GM04503 (cell line): ENCODE measurements around the gene RDX.
"Not testable (repeated sequence)": the region's sequence is repeated elsewhere in the genome, so short reads cannot be mapped to it uniquely, and the experiment has no call there.

ENCODE experiments used
- DNase-seq: peaks from one replicate; pipeline ENCODE4 v3.0.0-alpha.2; 2012; ENCODE audit warnings: low read depth

The RDX gene

DNA sequence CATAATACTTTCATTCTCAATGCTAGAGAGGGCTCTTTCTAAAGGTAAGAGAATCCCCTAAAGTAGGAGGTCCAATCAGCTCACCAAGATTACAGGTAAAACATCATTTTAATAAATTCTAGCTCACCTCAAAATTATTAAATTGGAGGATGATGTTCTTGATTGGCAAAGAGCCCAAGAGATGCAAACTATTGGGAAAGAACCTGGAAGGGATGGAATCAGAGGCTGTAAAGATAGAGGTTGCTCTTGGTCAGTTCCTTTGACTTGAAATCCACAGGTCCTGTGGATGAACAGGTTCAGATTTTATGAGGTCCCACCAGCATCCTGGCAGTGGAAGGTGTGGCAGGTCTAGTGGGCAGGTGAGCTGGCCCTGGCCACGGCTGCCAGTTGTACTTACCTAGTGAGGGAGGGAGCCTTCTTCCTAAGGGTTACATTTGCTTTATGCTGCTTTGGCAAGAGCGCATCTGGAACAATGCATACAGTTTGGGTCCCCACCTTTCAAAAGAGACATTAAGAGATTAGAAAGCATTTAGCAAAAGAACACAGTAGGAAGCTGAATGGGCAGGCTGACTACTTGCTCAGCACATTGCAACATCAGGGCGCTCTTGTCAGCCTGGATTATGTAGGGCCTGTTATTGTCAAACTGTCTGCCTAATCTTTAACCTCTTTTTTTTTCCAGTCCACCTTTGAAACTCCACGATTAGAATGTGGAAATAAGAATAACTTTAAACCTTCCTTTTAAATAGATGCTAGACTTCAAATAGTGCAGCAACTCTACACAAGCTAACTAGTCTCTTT is 97.0 kb downstream of the RDX start:
- DNase-seq: no peak

DNA sequence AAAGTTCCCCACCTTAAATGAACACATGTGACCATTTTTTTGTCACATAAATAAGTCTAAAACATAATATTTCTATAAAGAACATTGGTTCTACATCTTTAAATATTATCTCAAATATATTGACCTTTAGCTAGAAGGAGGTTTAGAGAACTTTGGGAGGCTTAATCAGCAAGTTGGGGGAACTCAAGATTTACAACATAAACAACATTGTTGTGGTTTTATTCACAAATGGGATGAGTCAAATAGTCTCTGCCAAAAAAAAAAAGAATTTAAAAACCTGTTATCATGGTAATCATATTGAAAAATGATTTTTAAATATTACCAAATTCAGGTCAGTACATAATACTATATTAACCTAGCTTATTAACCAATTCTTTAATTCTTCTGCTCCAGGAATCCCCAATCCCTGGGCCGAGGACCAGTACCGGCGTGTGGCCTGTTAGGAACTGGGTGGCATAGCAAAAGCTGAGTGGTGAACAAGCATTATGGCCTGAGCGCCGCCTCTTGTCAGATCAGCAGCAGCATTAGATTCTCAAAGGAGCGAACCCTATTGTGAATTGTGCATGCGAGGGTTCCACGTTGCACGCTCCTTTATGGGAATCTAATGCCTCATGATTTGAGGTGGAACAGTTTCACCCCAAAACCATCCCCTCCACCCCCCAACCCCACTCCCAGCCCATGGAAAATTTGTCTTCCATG is 98.2 kb downstream of the RDX start:
- no peak for DNase-seq

DNA sequence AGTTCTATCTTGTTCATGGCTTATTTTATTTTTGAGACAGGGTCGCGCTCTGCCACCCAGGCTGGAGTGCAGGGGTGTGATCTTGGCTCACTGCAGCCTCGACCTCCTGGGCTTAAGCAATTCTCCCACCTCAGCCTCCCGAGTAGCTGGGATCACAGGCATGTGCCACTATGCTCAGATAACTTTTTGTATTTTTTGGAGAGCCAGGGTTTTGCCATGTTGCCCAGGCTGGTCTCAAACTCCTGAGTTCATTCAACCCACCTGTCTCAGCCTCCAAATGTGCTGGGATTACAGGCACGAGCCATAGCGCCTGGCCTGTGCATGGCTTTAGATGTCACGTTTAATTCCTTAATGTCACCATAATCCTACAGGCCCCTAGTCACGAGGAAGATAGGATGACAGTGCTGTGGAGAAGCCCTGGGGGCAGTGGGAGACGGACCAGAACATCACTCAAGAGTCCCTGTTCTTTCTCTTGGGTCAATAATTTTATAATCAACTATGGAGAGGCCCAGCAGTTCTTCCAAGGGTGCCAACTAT is 99.5 kb downstream of the RDX start:
- DNase-seq: no peak

DNA sequence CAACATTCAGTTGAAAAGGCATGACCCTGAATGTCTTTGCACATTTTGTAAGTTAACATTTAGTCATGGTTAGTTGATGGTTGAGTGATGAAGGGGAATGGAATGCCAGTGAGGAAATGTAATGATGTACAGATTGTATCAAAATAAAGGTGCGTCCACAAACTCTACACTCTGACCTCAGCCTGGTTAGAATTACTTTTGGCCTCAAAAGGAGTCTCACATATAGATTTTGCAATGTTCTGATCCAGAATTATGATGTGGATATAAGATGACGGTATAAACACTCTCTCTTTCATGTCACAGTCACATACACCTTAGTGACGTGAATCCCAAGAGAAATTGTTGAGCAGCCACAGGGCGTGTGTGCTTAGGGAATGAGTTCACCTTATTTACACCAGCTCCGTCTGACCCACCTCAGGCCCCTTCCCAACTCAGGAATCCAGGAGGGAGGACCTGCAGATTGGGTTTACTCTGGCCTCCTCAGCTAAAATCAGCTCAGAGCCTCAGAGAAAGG is 100.1 kb downstream of the RDX start:
- DNase-seq: peak; percentile 61

DNA sequence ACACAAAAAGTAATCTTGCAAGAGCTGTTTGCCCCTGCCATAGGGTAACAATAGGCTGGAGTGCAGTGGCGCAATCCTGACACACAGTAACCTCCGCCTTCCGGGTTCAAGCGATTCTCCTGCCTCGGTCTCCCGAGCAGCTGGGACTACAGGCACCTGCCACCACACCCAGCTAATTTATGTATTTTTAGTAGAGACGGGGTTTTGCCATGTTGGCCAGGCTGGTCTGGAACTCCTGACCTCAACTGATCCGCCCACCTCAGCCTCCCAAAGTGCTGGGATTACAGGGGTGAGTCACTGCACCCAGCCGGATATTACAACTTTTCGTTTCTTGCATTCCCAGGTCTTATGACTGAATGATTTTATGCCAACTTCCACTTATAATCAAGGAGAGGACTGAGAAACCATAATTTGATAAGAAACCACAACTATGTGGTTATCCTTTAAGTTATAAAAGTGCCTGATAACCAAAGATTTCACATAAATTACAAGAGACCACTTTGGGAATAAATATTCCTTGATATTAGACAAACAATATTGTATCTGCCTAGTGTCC is 102.1 kb downstream of the RDX start:
- not testable (repeated sequence) for DNase-seq

DNA sequence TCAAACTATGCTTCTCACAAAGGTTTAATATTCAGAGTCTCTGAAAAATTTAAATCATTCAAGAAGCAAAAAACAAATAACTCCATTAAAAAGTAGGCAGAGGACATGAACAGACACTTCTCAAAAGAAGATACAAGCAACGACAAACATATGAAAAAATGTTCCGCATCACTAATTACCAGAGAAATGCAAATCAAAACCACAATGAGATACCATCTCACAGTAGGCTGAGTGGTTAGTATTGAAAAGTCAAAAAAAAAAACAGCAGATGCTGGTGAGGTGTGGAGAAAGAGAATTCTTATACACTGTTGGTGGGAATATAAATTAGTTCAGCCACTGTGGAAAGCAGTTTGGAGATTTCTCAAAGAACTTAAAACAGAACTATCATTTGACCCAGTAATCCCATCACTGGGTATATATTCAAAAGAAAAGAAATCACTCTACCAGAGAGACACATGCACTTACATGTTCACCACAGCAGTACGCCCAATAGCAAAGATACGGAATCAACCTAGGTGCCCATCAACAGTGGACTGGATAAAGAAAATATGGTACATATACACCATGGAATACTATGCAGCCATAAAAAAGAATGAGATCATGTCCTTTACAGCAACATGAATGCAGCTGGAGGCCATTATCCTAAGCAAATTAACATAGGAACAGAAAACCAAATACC is 103.7 kb downstream of the RDX start:
- not testable (repeated sequence) for DNase-seq

DNA sequence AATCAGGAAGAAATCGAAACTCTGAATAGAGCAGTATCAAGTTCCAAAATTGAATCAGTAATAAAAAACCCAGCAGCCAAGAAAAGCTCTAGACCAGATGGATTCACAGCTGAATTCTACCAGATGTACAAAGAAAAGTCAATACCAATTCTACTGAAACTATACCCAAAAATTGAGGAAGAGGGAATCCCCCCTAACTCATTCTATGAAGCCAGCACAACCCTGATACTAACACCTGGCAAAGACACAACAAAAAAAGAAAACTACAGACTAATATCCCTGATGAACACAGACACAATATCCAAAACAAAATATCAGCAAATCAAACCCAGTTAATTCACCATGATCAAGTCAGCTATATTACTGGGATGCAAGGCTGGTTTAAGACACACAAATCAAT is 105.5 kb downstream of the RDX start:
- no peak for DNase-seq

DNA sequence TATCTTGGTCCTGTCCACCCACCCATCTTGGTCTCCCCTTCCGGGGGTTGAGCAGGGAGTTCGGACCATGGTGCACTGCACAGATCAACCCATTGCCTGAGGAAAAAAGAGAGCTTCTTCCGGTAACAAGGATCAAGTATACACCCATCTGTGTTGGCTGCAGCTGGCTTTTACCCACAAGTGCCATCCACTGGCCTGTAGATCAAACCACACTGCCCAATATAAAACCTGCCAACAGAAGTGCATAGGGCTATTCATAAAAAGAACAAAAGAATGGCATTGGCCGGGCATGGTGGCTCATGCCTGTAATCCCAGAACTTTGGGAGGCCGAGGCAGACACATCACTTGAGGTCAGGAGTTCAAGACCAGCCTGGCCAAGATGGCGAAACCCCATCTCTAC is 108.7 kb downstream of the RDX start:
- DNase-seq: no peak

DNA sequence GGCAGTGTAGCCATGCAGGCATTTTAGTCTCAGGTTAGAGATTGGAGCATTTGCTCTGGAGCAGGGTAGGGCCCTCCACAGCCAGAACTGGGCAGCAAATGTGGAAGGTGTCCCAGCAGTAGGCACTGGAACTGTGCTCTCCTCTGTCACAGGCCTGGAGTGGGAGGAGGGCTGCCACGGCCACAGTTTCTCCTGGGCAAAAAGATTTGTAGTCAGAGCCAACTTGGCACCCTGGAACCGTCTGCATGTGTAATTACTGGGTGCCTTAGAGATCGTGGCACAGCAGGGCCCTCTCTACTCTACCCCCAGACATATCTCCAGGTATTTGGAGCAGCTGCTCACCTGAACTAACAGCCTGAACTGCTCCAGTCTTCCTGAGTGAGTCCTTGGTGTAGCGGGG is 109.5 kb downstream of the RDX start:
- DNase-seq: no peak

DNA sequence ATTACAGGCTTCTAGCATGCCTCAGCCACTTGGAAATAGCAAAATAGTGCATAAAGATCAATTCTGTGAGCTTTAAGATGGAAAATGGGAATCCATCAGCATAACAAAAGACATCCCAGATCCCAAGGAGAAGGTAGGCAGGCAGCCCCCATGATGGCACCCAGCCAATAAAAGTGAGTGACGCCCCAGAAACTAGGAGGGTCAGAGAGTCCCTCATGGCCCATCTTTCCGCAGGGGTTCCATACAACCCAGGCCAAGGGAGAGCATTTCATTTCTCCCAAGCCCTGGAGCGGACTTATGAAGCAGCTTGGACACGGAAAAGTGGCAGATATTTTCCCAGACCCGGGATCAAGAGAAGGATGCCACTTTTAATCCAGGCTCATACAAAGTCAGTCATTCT is 110.0 kb downstream of the RDX start:
- DNase-seq: no peak

DNA sequence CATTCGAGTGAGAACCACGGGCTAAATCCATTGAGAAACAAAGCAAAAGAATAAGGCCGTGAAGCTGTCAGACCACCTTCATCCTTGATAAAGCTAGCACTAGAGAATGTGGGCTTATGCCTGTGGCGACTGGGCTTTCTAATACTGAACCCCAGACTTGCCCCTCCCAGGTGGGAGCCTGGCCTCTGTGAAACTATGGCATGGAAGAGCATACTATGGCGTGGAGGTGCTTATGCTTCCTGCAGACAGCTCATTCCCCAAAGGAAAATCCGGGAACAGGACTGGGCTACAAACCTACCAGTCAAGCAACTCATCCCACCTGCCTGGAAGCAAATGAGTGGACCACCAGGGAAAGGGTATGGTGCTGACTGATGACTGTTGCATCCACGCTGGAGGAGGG is 110.8 kb downstream of the RDX start:
- no peak for DNase-seq

DNA sequence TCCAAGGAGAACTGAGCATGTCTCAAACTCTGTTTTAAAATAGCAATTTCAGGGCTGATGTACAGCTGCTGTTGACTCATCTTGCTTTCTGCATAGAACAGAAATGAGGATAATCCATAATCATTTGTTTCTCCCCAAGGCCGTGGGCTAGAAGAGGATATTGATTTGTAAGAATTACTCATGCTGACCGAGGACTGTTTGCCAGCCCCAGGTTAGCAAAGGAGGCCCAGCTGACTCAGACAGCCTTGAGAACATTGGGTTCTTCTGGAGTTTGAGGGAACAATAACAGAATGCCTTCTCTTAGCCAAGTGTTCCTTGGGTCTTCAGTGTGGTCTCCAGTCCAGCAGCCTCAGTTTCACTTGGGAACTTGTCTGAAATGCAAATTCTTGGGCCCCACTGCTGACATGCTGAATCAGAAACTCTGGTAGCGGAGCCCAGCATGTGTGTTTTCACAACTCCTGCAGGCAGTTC is 111.3 kb downstream of the RDX start:
- no peak for DNase-seq

DNA sequence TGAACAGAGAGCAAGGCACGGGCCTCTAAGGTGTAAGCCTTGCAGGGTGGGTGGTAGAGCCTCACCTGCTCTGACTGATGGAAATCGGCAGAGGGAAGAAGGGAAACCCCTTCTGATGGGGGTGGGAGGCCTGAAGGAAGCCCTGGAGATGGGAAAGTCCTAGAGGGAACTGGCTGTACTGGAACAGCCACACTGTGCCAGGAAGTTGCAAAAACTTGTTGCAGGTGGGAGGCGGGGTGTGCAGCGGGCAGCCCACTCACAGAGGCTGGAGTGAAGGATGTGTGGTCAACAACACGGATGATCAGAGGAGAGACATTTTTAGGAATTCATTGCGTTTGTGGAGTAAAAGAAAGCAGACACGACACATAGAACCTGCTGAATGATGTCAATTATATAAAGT is 112.0 kb downstream of the RDX start:
- DNase-seq: no peak

DNA sequence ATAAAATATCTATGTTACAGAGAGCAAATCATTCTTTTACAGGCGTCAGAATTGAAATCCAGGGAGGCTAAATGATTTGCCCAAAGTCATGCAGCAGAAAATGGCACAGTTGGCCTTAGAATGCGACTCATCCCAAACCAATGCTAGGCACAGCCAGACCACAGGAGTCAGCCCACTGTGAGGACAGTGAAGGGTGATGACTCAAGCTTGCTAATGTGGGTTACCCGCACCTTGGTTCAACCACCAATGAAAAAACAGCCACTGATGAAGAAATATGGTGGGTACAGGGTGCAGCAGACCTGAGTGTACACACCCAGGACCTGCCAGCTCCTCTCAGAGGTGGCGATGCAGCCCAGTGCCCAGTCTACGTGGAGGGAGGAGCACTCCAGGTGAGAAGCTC is 113.5 kb downstream of the RDX start:
- no peak for DNase-seq

DNA sequence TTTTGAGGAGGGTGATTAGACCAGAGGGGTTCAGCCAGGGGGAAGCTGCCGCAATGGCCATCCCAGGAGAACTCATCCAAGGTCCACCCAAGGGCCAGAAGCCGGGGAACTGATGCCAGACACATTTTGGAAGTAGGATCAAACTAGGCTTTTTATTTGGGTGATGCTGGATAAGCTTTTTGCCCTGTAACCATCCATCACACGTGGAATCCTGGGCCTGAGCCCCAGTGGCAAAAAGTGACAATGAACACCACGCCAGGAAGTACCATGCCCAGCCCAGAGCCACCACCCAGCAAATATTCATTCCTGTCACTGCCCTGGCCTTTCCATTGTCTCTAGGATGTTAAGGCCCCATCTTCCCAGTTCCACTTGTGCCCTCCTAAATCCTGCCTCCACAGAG is 117.3 kb downstream of the RDX start:
- DNase-seq: no peak

DNA sequence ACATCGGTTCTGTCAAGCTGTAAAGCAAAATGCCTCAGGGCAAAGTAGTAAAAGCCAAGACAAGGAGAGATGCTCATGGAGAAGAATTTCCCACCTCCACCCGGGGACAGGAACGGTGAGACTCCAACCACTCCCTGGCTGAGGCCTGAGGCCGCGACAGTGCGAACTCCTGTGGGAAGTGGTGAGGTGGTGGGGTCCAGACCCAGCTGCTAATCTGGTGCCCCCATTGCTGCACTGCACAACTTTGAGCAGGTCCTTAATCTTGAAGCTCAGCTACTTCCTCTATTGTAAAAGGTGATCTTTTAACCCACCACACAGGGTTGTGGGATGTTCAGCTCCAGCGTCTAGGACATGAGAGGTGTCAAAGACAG is 119.3 kb downstream of the RDX start:
- no peak for DNase-seq

DNA sequence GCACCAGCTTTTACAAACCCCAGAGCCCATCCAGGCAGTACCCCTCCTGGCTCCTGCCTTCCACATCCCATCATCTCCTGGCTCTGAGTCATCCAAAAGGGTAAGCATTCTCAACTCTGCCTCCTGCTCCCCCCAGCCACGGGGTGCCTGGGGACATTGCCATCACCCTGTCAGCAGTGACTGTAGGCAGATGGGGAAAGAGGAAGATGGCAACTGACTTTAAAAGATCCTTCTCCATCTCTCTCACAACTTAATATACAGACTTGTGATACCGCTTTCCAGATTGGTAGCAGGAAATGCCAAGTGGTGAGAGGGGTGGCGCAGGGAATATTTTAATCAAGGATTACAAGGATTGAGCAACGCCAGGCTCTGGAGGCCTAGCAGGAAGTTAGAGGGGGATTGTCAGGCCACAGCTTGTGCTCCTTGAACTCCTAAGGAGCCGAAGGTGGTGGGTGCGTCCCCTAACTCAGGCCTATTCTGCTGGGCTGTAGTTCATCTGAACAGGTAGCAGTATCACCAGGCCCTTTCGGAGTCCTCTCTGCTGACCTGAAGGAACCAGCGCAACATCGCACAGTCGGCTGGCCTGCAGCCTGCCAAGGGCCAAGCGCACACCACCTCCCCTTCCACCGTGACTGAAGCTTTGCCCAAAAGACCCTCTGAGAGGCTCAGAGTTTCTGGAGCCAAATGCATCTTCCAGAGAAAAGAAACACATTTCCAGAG is 119.9 kb downstream of the RDX start:
- DNase-seq: no peak

DNA sequence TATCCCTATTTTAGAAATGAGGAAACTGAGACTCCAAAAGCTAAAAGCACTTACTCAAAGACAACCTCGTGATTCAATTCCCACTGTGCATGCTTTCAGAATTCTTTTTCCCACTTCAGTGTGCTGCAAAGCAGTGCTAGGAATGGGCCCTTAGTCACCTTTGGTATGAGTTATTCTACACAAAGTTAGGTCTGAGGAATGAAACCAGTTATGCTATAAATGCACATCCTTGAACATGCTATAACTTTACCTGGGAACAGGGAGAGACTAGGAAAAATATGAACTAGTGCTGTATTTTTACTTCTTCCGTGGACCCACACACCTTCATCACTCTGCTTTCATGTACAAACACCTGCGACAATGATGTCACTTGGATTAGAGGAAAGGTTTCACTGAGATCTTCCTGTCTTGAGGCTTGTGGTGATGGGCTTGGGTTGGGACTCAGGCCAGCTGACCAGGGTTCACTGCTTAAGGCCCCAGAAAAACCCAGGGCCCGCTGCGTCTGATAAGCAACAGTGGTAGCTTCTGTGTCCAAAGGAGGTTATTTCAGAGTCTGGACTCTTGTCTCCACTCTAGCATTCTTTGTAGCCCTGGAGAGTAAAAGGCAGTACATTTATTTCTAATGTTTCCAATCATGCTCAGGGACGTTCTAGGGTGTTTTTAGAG is 121.6 kb downstream of the RDX start:
- no peak for DNase-seq

DNA sequence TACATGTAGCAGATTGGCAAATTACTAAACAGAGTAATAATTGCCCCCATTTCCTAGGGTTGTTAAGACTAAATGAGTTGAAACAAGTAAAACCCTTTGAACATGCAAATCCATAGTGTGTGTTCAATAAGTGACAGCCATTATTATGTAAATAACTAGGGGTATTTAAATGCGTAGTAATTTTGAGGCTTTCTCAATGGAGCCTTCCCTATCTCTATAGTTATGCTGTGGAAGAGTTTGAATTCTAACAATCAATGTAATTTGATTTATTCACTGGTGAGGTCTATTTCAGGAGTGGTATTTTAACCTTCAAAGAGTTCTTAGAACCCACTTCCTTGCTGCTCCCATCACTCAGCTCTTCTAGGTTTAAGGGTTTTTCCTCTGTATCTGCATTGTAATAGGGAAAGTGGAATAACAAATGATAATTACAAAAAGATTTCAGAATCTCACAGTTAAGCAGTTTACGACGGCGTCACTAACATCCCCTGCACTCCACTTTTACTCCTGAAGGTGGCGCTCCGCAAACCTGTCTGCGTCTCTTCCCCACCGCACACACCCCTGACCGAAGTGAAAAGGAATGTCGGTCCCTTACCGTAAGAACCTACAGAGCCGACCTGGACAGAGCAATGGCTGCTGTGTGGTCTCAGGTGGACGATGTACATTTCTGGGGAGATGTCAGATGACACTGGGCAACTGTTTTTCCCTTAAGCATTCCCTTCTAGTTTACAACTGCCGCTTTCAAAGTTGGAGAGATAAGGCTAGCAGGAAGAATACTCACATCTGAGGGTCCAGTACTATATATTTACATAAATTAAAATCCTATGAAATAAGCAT is 122.4 kb downstream of the RDX start:
- no peak for DNase-seq

DNA sequence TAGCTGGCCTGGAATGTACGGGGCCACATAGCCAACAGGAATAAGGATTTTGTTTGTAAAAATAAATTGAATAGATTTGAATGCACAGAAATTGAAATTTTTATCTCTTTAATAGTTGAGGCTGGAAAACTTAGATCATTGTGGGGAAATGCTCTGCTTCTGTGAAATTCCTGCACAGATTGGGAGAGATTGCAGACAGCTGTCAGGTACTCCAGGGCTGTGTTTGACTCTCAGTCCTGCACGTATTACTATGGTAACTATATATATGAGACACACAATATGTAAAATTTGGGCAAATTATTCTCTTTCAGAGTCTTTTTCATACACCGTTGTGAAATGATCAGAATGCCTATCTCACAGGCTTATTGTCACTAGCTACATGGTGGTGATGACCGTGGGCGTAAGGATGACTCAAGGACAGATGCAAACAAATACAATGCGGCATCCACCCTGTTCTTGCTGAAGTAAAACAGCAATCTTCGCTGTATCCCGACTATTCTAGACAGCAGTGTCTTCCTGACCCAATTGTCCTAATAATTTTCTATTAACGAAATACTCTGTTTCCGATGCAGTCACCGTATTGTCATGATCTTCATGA is 123.8 kb downstream of the RDX start:
- no peak for DNase-seq
